HG02759 (cell line): ENCODE data around the gene CORIN.
"Not testable (repeated sequence)": the region's sequence is repeated elsewhere in the genome, so short reads cannot be mapped to it uniquely, and the experiment has no call there.

Experiments used
- ATAC-seq: cut with Tn5 transposase; IDR thresholded peaks from one replicate; pipeline ENCODE4 v1.9.1; 2021; ENCODE audit warnings: mild to moderate bottlenecking, moderate library complexity; ENCODE audit not compliant: unreplicated experiment

CORIN gene

GRCh38 chr4:47731182-47731581 is 106.7 kb downstream of the CORIN start:
- ATAC-seq, result no peak

- ATAC-seq, result no peak
Measured at GRCh38 chr4:47729131-47729680, 108.7 kb downstream of the CORIN start.

GRCh38 chr4:47721892-47722575 is 115.8 kb downstream of the CORIN start:
- ATAC-seq, result no peak

GRCh38 chr4:47721485-47721884 is 116.4 kb downstream of the CORIN start:
- ATAC-seq, result no peak

- no peak for ATAC-seq
Measured at GRCh38 chr4:47720787-47721186, 117.1 kb downstream of the CORIN start.

- no peak for ATAC-seq
Measured at GRCh38 chr4:47719576-47719975, 118.3 kb downstream of the CORIN start.

- no peak for ATAC-seq
Measured at GRCh38 chr4:47718696-47719095, 119.2 kb downstream of the CORIN start.

- ATAC-seq, result no peak
Measured at GRCh38 chr4:47717188-47717587, 120.7 kb downstream of the CORIN start.

- ATAC-seq, result no peak
Measured at GRCh38 chr4:47715716-47716416, 122.0 kb downstream of the CORIN start.

- no peak for ATAC-seq
Measured at GRCh38 chr4:47714269-47714668, 123.6 kb downstream of the CORIN start.

- no peak for ATAC-seq
Measured at GRCh38 chr4:47713129-47713834, 124.6 kb downstream of the CORIN start.

- no peak for ATAC-seq
Measured at GRCh38 chr4:47711646-47712045, 126.2 kb downstream of the CORIN start.

GRCh38 chr4:47711183-47711582 is 126.7 kb downstream of the CORIN start:
- ATAC-seq, result no peak

GRCh38 chr4:47706352-47706751 is 131.5 kb downstream of the CORIN start:
- not testable (repeated sequence) for ATAC-seq

- ATAC-seq, result no peak
Measured at GRCh38 chr4:47705326-47705981, 132.4 kb downstream of the CORIN start.

GRCh38 chr4:47704693-47705325 is 133.1 kb downstream of the CORIN start:
- ATAC-seq, result peak; percentile 66

- ATAC-seq, result no peak
Measured at GRCh38 chr4:47703956-47704355, 133.9 kb downstream of the CORIN start.

- no peak for ATAC-seq
Measured at GRCh38 chr4:47703008-47703407, 134.9 kb downstream of the CORIN start.

- no peak for ATAC-seq
Measured at GRCh38 chr4:47701286-47701685, 136.6 kb downstream of the CORIN start.

GRCh38 chr4:47698837-47699236 is 139.0 kb downstream of the CORIN start:
- ATAC-seq, result no peak

- no peak for ATAC-seq
Measured at GRCh38 chr4:47696823-47697222, 141.0 kb downstream of the CORIN start.
